K562 (cell line): ENCODE results near the gene ASIC1.

ENCODE experiments used
- BCOR ChIP-seq: fragments of 450-650 bp; IDR thresholded peaks from 2 replicates; pipeline ENCODE4 v1.6.1; 2016
- CTCF ChIP-seq, 3 experiments: IDR thresholded peaks in 2 of 3; conservative IDR thresholded peaks in 1 of 3; 2 replicates each; pipeline ENCODE4 v1.5.1; 2011 to 2012; ENCODE audit warnings: low read length in 3 of 3, mild to moderate bottlenecking in 3 of 3, control low read depth in 2 of 3, improper control_type of control experiment in 1 of 3, inconsistent platforms in 1 of 3, low read depth in 1 of 3, mixed read lengths in 1 of 3, moderate library complexity in 1 of 3; ENCODE audit not compliant: insufficient read depth in 2 of 3
- FOS ChIP-seq: IDR thresholded peaks from 3 replicates; pipeline ENCODE4 v1.6.1; 2011; ENCODE audit not compliant: insufficient read length; ENCODE audit errors: extremely low read depth
- MCM7 ChIP-seq, 2 experiments: fragments of 450-650 bp; IDR thresholded peaks; 2 replicates each; pipeline ENCODE4 v1.6.1; 2016 to 2018
- PBX2 ChIP-seq, 2 experiments: IDR thresholded peaks in 1 of 2; conservative IDR thresholded peaks in 1 of 2; 2 replicates each; pipeline ENCODE4 v1.6.1; 2016; ENCODE audit warnings: low read depth in 2 of 2, mild to moderate bottlenecking in 1 of 2, missing compliant biosample characterization in 1 of 2, missing genetic modification characterization in 1 of 2, moderate library complexity in 1 of 2
- PML ChIP-seq: IDR thresholded peaks from 2 replicates; pipeline ENCODE4 v1.6.1; 2012; ENCODE audit warnings: low read length, inconsistent platforms
- RAD21 ChIP-seq, 2 experiments: fragments of 250-450 bp in 1 of 2; fragments of 450-650 bp in 1 of 2; sonication (Bioruptor Pico) in 1 of 2; formaldehyde crosslinking in 1 of 2; IDR thresholded peaks in 1 of 2; conservative IDR thresholded peaks in 1 of 2; 2 replicates each; pipeline versions ENCODE4 v1.4.0 to v1.8.0; 2020 to 2022; ENCODE audit warnings: mild to moderate bottlenecking in 2 of 2, moderate library complexity in 1 of 2
- TCFL5 ChIP-seq: fragments of 250-450 bp; sonication (Bioruptor Pico); conservative IDR thresholded peaks from 2 replicates; pipeline ENCODE4 v1.6.1; 2021; ENCODE audit warnings: mild to moderate bottlenecking, moderate library complexity, matching md5 sums
- ZBTB7A ChIP-seq: IDR thresholded peaks from 2 replicates; pipeline ENCODE4 v1.6.1; 2011; ENCODE audit warnings: low read depth, mild to moderate bottlenecking, low read length, moderate library complexity, borderline replicate concordance; ENCODE audit not compliant: control insufficient read depth
- TF ChIP-seq, protein P1 (sequence below), 2 experiments: fragments of 450-650 bp; conservative IDR thresholded peaks; 2 replicates each; pipeline ENCODE4 v1.6.1; 2017; ENCODE audit warnings: mild to moderate bottlenecking in 2 of 2, moderate library complexity in 2 of 2

DNA sequence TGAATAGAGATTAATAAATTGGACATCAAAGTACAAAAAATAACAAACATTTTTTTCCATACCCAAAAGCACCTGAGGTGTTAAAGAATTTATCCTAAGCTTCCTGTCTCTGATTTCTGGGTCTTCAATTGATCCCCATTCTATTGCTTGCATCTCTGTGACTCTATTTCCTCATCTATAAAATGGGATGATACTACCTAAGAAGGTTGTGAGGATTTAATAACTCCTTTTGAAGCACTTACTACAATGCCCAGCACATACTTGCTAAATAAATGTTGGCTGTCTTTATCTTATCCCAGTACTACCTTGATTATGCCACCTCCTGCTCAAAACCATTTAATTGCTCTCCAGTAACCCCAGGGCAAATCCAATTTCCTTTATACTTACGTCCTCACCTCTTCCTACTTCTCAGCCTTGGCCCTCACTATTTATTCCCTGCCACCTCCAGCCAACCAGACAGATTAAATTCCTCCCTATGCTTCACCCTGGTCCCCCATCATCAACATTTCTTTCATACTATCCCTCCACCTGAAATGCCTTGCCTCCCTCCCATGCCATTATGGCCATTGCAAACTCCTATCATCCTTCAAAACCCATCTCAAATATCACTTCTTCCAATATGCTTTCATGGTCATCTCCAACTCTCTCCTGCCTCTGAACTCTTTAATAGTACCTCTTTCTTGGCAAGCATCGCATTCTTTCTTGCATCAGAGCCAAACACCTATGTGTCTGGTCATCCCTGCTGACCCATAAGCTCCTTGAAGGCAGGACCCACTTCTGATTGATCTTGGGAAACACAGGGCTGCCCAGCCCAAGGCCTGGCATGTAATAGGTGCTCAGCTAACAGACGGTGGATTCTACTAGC lies 7.9 kb upstream of the ASIC1 start:
- no peak for TF ChIP-seq BCOR
- TF ChIP-seq MCM7 (IDR thresholded peaks at IDR 0.05), result no peak
- TF ChIP-seq, protein P1, sequence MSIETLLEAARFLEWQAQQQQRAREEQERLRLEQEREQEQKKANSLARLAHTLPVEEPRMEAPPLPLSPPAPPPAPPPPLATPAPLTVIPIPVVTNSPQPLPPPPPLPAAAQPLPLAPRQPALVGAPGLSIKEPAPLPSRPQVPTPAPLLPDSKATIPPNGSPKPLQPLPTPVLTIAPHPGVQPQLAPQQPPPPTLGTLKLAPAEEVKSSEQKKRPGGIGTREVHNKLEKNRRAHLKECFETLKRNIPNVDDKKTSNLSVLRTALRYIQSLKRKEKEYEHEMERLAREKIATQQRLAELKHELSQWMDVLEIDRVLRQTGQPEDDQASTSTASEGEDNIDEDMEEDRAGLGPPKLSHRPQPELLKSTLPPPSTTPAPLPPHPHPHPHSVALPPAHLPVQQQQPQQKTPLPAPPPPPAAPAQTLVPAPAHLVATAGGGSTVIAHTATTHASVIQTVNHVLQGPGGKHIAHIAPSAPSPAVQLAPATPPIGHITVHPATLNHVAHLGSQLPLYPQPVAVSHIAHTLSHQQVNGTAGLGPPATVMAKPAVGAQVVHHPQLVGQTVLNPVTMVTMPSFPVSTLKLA (conservative IDR thresholded peaks at IDR 0.05), result no peak
- TF ChIP-seq TCFL5 (CRISPR knock-in tag), result no peak
- TF ChIP-seq RAD21 (CRISPR knock-in tag; conservative IDR thresholded peaks at IDR 0.05 in 1 of 2, IDR thresholded peaks at IDR 0.05 in 1 of 2), result no peak
- TF ChIP-seq CTCF (IDR thresholded peaks at IDR 0.05 in 2 of 3, conservative IDR thresholded peaks at IDR 0.05 in 1 of 3; ENCODE audit: insufficient read depth in 2 of 3, low read depth in 1 of 3, low read length in 3 of 3), result no peak
- TF ChIP-seq PBX2 (CRISPR knock-in tag; IDR thresholded peaks at IDR 0.05; ENCODE audit: low read depth), result no peak
- TF ChIP-seq PBX2 (tag; conservative IDR thresholded peaks at IDR 0.05; ENCODE audit: low read depth), result no peak
- TF ChIP-seq PML, result no peak
- no peak for TF ChIP-seq FOS
- no peak for TF ChIP-seq ZBTB7A
